ENCODE data around the gene RSBN1.

DNA sequence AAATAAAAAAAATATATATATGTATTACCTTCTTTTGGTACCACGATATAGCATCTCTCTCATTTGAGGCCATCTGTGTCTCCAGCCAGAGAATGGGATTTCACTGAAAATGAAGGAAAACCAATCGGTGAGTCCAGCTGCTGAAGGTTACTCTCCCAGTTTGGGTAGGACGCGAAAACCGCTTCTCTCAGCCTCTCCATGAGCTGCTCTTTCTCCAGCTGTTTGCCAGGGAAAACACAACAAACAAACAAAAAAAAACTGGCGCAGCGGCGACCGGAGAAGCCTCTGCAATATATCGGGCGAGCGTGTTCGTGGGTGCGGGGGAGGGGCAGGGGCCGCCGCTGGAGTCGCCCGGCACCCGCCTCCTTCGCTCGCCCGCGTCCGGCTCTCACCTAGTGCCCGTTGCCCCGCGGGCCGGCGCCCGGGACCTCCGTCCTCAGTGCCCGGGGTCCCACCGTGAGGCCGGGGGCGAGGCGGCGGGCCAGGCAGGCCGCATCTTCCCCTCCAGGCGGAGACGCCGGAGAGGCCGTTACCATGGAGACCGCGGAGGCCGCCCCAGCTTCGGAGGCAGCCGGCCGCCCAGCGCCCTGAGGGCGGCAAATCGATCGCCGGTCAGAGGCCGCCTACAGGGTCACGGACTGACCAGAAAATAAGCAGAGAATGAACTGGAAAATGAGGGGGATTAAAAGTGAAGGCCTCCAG is 53.5 kb downstream of the RSBN1 start:
- TF ChIP-seq EZH2phosphoT487 (IDR thresholded peaks at IDR 0.05; ENCODE audit: borderline replicate concordance, low read length): no peak
- TF ChIP-seq, protein P1, sequence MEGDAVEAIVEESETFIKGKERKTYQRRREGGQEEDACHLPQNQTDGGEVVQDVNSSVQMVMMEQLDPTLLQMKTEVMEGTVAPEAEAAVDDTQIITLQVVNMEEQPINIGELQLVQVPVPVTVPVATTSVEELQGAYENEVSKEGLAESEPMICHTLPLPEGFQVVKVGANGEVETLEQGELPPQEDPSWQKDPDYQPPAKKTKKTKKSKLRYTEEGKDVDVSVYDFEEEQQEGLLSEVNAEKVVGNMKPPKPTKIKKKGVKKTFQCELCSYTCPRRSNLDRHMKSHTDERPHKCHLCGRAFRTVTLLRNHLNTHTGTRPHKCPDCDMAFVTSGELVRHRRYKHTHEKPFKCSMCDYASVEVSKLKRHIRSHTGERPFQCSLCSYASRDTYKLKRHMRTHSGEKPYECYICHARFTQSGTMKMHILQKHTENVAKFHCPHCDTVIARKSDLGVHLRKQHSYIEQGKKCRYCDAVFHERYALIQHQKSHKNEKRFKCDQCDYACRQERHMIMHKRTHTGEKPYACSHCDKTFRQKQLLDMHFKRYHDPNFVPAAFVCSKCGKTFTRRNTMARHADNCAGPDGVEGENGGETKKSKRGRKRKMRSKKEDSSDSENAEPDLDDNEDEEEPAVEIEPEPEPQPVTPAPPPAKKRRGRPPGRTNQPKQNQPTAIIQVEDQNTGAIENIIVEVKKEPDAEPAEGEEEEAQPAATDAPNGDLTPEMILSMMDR (conservative IDR thresholded peaks at IDR 0.05; ENCODE audit: low read depth, low read length): no peak

All from PC-3 (cell line).